Mesothelial cell of epicardium (in vitro differentiated cells): Measurements from ENCODE around the gene BTBD1. TPM values are rescaled to one million over a fixed set of nuclear protein-coding genes. Genes with fewer than 3 reads are reported as not detected.
"Not testable (repeated sequence)": the region's sequence is repeated elsewhere in the genome, so short reads cannot be mapped to it uniquely, and the experiment has no call there.

Source experiments
- DNase-seq, 2 experiments: peaks; one replicate each; pipeline ENCODE4 v3.0.0; 2021; ENCODE audit warnings: low spot score in 2 of 2; ENCODE audit not compliant: unreplicated experiment in 2 of 2
- H3K27ac Mint-ChIP-seq: 2 replicates; pipeline ENCODE4 v1.8.0; 2021; ENCODE audit warnings: mixed read lengths
- H3K27me3 Mint-ChIP-seq: 2 replicates; pipeline ENCODE4 v1.8.0; 2021; ENCODE audit warnings: low read depth, mixed read lengths
- H3K36me3 Mint-ChIP-seq: 2 replicates; pipeline ENCODE4 v1.8.0; 2021; ENCODE audit warnings: mixed read lengths
- H3K4me1 Mint-ChIP-seq: 2 replicates; pipeline ENCODE4 v1.8.0; 2021; ENCODE audit warnings: mixed read lengths
- H3K4me3 Mint-ChIP-seq: 2 replicates; pipeline ENCODE4 v1.8.0; 2021; ENCODE audit warnings: mild to moderate bottlenecking, moderate library complexity, mixed read lengths
- H3K9me3 Mint-ChIP-seq: 2 replicates; pipeline ENCODE4 v1.8.0; 2021; ENCODE audit warnings: mixed read lengths
- total RNA-seq: library from RNA; stranded (reverse); gene quantifications from 3 replicates; pipeline ENCODE4 v1.2.1, GENCODE V29; 2021
- TF ChIP-seq, protein P1 (sequence below): fragments of 200-600 bp; sonication (generic); IDR thresholded peaks from one replicate; pipeline ENCODE4 v1.5.0; 2021; ENCODE audit warnings: antibody characterized with exemption; ENCODE audit not compliant: unreplicated experiment

Gene BTBD1
- total RNA-seq, 1 donor from 2014 or later, result 33.4 TPM

- Mint-ChIP-seq H3K4me1 (peaks cover 6% of the 10 kb centered on the region), H3K9me3 (no peaks in the 10 kb centered on the region), H3K27ac (no peak overlapping the region), H3K36me3 (peaks cover 24% of the 10 kb centered on the region), H3K27me3 (no peaks in the 10 kb centered on the region), H3K4me3 (no peak overlapping the region)
- no peak for DNase-seq
- TF ChIP-seq, protein P1, sequence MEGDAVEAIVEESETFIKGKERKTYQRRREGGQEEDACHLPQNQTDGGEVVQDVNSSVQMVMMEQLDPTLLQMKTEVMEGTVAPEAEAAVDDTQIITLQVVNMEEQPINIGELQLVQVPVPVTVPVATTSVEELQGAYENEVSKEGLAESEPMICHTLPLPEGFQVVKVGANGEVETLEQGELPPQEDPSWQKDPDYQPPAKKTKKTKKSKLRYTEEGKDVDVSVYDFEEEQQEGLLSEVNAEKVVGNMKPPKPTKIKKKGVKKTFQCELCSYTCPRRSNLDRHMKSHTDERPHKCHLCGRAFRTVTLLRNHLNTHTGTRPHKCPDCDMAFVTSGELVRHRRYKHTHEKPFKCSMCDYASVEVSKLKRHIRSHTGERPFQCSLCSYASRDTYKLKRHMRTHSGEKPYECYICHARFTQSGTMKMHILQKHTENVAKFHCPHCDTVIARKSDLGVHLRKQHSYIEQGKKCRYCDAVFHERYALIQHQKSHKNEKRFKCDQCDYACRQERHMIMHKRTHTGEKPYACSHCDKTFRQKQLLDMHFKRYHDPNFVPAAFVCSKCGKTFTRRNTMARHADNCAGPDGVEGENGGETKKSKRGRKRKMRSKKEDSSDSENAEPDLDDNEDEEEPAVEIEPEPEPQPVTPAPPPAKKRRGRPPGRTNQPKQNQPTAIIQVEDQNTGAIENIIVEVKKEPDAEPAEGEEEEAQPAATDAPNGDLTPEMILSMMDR, result no peak
These were observed 13.9 kb downstream of the BTBD1 start for GRCh38 chr15:83053151-83053550.

GRCh38 chr15:83046558-83047127, 20.4 kb downstream of the BTBD1 start:
- DNase-seq, result no peak
- TF ChIP-seq, protein P1, result no peak
- Mint-ChIP-seq H3K4me3 (no peak overlapping the region), H3K27ac (no peak overlapping the region), H3K27me3 (no peaks in the 10 kb centered on the region), H3K4me1 (no peaks in the 10 kb centered on the region), H3K9me3 (no peaks in the 10 kb centered on the region), H3K36me3 (peaks cover 42% of the 10 kb centered on the region)

DNA sequence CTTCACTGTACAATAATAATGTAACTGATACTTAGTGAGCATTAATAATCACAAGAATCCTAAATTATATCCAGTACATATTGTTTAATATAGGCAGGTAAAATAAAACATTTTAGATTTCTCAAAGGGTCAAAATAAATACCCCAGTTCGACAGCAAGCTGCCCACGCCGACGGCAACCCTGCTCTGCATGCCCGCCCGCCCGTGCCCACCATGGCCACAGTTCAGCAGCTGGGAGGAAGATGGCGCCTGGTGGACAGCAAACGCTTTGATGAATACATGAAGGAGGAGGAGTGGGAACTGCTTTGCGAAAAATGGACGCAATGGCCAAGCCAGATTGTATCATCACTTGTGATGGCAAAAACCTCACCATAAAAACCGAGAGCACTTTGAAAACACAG, 22.9 kb downstream of the BTBD1 start:
- peaks cover 5% of the 10 kb centered on the region for H3K9me3 Mint-ChIP-seq
- H3K27me3 Mint-ChIP-seq, result no peaks in the 10 kb centered on the region
- no peak overlapping the region for H3K4me3 Mint-ChIP-seq
- no peak overlapping the region for H3K27ac Mint-ChIP-seq
- TF ChIP-seq, protein P1, result no peak
- H3K4me1 Mint-ChIP-seq, result no peaks in the 10 kb centered on the region
- no peak for DNase-seq
- peaks cover 59% of the 10 kb centered on the region for H3K36me3 Mint-ChIP-seq

GRCh38 chr15:83039206-83039605, 27.8 kb downstream of the BTBD1 start:
- no peak overlapping the region for H3K4me3 Mint-ChIP-seq
- TF ChIP-seq, protein P1, result no peak
- H3K27me3 Mint-ChIP-seq, result no peaks in the 10 kb centered on the region
- H3K36me3 Mint-ChIP-seq, result peaks cover 59% of the 10 kb centered on the region
- DNase-seq, result no peak
- H3K9me3 Mint-ChIP-seq, result peaks cover 21% of the 10 kb centered on the region
- H3K4me1 Mint-ChIP-seq, result no peaks in the 10 kb centered on the region
- no peak overlapping the region for H3K27ac Mint-ChIP-seq

DNA sequence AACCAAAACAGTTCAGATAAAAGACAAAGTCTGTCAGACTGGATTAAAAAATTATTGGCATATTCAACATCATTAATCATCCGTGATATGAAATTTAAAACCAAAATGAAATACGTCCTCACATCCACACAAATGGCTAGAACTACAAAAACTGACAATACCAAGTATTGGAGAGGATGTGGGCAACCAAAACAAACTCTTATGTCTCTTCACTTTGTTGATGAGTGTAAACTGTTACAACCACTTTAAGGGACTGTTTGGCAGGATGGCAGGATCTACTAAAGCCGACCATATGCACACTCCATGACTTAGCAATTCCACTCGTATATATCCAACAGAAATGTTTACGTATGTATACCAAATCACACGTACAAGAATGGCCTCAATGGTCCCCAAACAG, 30.8 kb downstream of the BTBD1 start:
- no peaks in the 10 kb centered on the region for H3K27me3 Mint-ChIP-seq
- H3K4me3 Mint-ChIP-seq, result no peak overlapping the region
- H3K36me3 Mint-ChIP-seq, result peaks cover 56% of the 10 kb centered on the region
- no peak for DNase-seq
- TF ChIP-seq, protein P1, result no peak
- H3K4me1 Mint-ChIP-seq, result no peaks in the 10 kb centered on the region
- H3K9me3 Mint-ChIP-seq, result peaks cover 26% of the 10 kb centered on the region
- H3K27ac Mint-ChIP-seq, result no peak overlapping the region

DNA sequence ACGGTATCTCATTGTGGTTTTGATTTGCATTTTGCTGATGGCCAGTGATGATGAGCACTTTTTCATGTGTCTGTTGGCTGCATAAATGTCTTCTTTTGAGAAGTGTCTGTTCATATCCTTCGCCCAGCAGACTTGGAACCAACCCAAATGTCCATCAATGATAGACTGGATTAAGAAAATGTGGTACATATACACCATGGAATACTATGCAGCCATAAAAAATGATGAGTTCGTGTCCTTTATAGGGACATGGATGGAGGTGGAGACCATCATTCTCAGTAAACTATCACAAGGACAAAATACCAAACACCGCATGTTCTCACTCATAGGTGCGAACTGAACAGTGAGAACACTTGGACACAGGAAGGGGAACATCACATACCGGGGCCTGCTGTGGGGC, 35.8 kb downstream of the BTBD1 start:
- H3K4me1 Mint-ChIP-seq, H3K27me3 Mint-ChIP-seq, DNase-seq, H3K9me3 Mint-ChIP-seq, H3K27ac Mint-ChIP-seq, H3K4me3 Mint-ChIP-seq: not testable (repeated sequence)
- H3K36me3 Mint-ChIP-seq, result peaks cover 41% of the 10 kb centered on the region
